ENCODE measurements around the gene TMPRSS7.

TMPRSS7 gene

GRCh38 chr3:112034436-112034835, at the start of gene TMPRSS7:
TMPRSS7 (plus strand) TSS chr3:112034736; CDS start chr3:112034846, 110 bp downstream.
- DNase-seq = no peak

DNA sequence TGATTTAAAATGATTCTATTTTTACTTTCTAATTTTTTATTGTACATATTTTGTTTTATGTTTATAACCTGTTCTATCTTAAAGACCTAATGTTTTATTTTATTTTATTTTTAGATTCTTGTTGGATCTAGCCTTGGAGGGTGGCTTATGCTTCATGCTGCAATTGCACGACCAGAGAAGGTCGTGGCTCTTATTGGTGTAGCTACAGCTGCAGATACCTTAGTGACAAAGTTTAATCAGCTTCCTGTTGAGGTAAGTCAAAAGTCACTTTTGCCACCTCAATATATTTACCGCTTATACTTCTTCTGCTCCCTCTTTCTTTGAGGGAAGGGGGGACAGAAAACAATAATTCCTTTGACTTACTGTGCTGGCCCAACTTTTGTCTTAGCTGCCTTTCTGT, 47.7 kb upstream of the TMPRSS7 start:
- DNase-seq = no peak

- peak; percentile 64 to 85 for DNase-seq
Measured at GRCh38 chr3:111989061-111989678, 45.4 kb upstream of the TMPRSS7 start.

GRCh38 chr3:111993038-111993437, 41.5 kb upstream of the TMPRSS7 start:
- no peak for DNase-seq

- DNase-seq = no peak
Measured at GRCh38 chr3:111998636-111999483, 35.7 kb upstream of the TMPRSS7 start, which contains the start of gene TAGLN3. TAGLN3 (plus strand) TSS chr3:111998922; CDS start chr3:111999423, 501 bp downstream.

DNA sequence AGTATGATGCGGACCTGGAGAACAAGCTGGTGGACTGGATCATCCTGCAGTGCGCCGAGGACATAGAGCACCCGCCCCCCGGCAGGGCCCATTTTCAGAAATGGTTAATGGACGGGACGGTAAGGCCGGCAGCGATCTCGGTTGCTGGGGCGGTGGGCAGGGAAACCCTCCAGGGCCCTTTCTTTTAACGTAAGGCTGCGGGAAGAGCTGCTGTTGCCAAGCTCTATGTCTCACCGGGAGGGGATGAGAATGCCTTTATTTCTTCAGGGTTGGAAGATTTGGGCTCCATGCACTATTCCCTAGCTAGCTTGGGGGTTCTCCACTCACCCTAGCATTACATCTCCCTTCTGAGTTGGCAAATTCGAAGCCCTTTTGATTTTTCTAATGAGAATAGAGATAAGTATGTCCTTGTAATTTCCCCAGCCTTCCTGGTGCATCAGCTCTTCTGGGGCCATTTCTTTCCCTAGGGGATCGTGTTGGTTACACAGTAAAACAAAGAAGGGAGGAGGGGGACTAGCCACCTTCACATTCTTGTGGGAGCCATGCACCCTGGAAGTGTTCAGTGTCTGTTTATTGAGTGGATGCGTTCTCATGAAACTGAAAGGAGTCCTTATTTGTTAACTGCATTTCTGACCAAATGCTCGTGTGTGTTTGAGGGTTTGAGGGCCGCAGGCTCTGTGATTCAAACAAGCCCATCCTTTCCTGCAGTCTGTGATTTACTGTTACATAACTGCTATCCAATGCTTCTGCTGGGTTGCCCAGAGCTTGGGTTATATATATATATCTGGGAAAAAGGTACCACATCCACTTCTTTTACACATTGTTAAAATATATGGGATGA, 34.8 kb upstream of the TMPRSS7 start:
- DNase-seq = no peak

DNA sequence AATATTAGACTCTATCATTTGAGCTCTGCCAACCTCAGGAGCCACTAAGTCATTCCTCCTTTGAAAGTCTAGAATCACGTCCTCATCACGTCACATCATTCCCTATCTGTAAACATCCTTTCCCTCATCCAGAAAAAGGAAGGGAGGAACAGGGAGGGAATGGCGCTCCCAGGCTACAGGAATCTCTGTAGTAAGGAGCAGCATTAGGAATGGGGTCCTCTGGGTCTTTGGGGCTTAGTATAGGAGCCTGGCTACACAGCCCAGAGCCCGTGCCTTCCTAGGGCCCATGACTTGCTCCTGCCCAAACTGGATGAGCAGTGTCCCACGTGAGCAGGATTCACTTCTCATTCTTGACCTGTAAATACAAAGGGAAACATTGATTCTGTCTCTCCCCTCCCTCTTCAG, 34.2 kb upstream of the TMPRSS7 start:
- no peak for DNase-seq

DNA sequence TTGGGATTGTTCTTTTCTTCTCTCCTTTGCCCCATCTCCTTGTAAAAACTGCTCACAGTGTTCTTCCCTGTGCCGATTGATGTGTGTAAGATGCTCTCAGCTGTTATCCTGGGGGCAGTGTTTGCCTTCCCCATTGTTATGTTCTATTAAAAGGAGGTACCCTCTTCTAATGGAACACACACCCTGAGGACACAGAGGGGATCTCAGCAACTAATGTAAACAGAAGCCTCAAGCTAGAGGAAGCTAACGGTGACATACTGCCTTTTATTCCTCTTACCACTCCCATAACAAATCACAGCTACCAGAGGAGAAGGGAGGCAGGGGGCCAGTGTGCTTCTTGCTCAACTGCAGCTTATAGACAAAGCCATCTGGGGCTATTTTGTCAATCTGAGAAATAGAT, 33.6 kb upstream of the TMPRSS7 start:
- no peak for DNase-seq

- DNase-seq = no peak
Measured at GRCh38 chr3:112001526-112001925, 33.0 kb upstream of the TMPRSS7 start.

DNA sequence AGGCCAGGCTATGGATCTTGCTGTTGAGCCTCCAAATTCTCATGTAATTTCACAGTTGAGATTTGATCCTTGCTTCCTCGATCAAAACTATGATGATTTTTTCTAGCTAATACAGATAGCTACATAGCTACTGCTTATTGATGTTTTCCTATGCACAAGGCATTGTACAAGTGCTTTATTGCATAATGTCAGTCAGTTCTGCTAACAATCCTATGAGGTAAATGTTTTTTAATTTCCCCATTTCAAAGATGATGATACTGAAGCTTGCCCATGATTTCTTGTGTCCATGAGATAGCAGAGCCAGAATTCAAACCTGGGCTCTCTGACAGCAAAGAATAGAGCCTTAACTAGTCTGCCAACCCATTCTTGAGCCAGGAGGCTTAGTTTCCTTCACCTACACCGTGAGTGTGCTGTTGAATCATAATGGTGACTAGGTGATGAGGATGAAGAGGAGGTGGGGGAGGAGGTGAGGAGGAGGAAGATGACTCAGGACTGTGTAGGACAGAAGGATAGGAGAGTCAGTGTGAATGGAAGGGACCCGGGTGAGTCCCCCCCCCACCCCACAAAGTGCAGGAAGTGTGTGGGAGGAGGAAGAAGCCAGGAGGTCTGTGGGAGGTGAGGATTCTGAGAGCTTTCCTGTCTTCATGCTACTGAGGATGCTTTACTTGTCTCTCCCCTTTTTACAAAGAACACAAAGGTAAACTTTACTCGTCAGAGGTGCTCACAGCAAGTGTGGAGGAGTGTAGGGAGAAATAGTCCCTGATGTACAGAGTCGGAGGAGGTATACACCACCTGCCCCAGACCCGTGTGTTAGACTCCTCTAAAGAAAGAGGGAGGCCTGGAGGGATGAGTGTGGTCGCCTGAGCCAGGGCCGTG, 32.2 kb upstream of the TMPRSS7 start:
- DNase-seq = no peak

GRCh38 chr3:112003321-112004080, 31.0 kb upstream of the TMPRSS7 start:
- DNase-seq = no peak

DNA sequence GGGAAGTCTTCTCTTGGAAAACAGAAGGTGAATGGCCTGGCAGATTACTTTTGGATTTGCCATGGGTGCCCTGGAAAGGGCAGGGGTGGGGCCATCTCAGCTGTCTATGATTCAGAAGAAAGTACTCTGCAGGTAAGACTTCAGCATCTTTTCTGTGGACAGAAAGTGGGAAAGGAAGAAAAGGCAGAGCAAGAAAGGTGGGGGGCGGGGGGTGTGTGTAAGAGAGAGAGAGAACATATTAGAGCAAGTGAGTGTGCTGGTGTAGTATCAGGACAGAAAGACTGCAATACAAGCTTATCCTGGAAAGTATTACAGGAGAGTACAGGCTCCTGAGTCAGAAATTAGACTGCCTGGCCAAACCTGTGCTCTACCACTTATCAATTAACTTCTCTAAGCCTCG, 30.3 kb upstream of the TMPRSS7 start:
- DNase-seq = no peak

DNA sequence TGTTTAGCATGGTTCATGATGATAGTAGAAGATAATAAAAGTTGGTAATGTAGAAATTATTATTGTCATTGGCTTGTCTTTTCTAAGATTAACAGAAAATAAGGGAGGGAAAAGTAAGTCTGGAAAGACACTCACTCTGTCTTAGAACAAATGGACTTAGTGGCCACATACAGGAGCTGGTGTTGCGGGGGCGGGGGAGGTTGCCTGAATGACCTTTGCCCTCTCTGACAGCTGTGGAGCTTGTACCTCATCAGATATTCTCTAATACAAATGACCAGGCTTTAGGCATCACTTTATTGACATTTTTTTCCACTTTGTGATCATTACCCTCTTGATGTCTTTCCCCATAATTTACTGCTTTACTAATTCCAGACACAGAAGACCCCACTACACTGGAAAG, 29.9 kb upstream of the TMPRSS7 start:
- no peak for DNase-seq

- no peak for DNase-seq
Measured at GRCh38 chr3:112005091-112005672, 29.4 kb upstream of the TMPRSS7 start.

DNA sequence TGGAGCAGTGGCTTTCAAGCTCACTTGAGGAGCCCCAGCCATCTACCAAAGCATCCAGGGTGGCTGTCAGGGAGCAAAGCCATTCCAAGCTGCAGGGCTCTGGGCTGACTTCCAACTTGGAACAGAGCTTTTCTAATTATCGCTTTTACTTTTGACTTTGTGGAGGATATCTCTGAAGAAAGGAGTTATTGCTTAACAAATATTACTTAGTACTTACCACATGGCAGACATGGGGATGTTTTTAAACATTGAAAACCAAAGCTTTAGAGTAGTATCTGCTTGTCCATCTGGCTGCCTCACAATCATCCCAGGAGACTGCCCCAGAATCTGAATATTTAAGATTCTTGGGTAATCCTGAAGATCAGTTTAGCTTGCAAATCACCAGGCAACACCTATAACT, 26.9 kb upstream of the TMPRSS7 start:
- DNase-seq = no peak

- no peak for DNase-seq
Measured at GRCh38 chr3:112009670-112010069, 24.9 kb upstream of the TMPRSS7 start.

GRCh38 chr3:112010636-112011035, 23.9 kb upstream of the TMPRSS7 start:
- DNase-seq = no peak

- no peak for DNase-seq
Measured at GRCh38 chr3:112011376-112011940, 23.1 kb upstream of the TMPRSS7 start.

GRCh38 chr3:112012205-112012992, 22.1 kb upstream of the TMPRSS7 start:
- no peak for DNase-seq

All from Kasumi-1 (cell line).